GM21528 (cell line): ENCODE data around the gene NUP98.
A peak's percentile ranks its signal among the peaks of the same experiment; 100 is the strongest.
"Not testable (repeated sequence)": the region's sequence is repeated elsewhere in the genome, so short reads cannot be mapped to it uniquely, and the experiment has no call there.

Source experiments
- ATAC-seq: cut with Tn5 transposase; IDR thresholded peaks from one replicate; pipeline ENCODE4 v1.9.1; 2021; ENCODE audit warnings: mild to moderate bottlenecking, moderate library complexity; ENCODE audit not compliant: unreplicated experiment, low FRiP score

NUP98 gene

DNA sequence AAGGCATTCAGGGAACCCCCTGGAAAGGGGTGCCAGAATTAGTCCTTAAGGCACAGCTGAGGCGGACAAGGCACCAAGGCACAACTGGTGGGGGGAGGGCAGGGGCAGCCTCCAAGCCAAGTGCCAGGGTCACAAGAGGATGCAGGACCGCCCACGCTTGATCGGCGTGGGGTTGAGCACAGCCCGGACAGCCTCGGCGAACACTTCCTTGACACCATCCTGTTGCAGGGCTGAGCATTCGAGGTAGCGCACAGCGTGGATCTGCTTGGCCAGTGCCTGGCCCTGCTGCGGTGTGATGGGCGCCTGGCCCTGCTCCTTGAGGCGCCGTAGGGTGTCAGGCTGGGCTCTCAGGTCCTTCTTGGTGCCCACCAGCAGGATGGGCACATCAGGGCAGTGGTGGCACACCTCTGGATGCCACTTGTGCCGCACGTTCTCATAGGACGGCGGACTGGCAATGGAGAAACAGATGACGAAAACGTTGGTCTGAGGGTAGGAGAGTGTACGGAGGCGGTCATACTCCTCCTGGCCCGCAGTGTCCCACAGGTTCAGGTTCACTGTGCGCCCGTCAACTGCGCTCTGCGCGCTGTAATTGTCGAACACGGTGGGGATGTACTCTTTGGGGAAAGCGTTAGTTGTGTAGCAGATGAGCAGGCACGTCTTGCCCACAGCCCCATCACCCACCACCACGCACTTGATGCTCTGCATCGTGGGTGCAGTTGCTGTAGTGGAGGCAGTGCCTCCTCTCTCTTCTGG, 30.3 kb upstream of the NUP98 start:
- ATAC-seq = no peak

DNA sequence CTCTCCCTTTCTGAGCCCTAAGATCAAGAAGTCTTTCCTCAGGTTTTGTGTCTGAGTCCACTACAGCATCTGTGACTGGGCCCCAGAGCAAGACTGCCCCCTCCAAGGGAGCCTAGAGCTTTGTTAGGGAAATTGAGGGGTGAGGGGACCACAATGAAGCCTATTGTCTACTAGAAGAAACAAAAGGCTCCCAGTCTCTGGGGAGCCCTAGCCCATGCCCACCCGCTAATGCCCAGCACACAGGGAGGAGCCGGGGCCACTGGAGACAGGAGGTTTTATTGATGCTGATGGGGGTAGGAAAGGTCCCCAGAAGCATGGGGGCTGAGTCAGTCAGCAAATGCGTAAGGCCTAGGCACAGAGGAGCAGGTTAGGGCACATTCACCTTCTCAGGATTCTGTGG, 29.4 kb upstream of the NUP98 start:
- no peak for ATAC-seq

DNA sequence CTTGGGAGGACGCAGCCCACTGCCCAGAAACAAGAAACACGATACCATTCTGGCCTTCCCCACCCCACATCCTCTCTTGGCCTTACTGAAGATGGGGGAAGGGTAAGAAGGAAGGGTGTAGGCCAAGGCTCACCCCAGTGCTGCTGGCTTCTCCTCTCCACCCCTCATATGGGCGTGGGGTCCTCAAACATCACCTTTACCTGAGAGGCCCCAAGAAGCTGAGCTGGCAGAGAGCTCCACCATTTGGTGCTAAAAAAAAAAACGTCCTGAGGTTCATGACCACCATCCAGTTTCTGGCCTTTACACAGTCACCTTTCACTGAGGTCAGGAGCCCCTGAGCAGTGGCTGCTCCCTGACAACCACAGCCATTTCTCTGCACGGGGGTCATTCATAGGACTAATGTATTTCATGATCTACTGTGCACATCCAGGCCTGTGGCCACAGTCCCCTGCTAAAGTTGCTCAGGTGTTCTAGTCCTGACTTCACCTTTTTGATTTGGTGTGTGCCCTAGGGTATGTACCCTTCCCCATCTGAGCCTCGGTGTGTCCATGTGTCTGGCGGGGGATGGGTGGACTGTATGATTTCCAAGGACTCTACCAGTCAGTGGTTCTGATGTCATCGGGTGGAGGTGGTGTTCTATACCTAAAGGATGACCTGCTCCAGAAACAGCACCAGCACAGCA, 28.3 kb upstream of the NUP98 start:
- no peak for ATAC-seq

DNA sequence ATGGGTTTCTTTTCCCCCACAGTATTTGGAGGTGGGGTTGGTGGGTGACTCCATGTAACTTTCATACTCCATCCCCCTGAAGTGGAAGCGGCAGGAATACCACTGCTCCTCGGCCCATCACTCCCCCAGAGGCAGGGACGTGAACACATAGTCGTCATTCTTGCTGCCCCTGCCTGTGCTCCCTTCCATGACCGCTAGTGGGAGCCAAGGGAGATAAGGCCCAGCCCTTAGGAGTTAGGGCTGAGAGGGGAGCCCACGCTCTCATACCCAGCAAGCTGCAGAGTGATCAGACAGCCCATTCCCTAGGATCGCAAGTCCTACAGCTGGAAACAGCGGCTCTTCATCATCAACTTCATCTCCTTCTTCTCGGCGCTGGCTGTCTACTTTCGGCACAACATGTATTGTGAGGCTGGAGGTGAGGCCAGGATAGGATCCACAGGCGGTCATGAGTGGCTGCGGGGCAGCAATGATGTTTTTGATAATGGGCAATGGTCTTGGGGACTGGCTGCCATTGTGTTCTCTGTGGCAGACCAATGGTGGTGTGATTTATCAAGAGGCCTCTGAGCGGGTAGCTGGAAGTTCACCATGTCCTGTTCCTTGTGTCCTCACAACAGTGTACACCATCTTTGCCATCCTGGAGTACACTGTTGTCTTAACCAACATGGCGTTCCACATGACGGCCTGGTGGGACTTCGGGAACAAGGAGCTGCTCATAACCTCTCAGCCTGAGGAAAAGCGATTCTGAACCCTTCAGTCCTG, 27.5 kb upstream of the NUP98 start:
- ATAC-seq = peak; percentile 83

DNA sequence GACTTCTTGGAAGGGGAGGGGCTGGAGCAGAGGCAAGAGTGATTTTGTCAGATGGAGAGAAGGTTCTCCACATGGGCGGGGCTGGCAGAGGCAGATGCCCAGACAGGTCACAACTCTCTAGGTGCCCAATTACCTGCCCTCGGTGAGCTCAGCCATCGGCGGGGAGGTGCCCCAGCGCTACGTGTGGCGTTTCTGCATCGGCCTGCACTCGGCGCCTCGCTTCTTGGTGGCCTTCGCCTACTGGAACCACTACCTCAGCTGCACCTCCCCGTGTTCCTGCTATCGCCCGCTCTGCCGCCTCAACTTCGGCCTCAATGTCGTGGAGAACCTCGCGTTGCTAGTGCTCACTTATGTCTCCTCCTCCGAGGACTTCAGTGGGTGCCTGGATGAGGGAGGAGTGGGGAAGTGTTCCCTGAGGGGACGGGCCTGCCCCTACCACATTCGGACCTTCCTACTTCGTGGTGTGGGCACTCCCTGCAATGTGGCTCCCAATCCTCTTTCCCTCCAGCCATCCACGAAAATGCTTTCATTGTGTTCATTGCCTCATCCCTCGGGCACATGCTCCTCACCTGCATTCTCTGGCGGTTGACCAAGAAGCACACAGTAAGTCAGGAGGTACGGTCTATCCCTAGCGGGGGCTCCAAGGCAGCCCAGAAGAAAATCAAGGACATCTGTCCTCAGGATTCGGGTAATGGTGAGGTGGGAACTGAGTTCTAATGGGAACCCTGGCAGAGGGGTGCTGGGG, 26.6 kb upstream of the NUP98 start:
- ATAC-seq = no peak

DNA sequence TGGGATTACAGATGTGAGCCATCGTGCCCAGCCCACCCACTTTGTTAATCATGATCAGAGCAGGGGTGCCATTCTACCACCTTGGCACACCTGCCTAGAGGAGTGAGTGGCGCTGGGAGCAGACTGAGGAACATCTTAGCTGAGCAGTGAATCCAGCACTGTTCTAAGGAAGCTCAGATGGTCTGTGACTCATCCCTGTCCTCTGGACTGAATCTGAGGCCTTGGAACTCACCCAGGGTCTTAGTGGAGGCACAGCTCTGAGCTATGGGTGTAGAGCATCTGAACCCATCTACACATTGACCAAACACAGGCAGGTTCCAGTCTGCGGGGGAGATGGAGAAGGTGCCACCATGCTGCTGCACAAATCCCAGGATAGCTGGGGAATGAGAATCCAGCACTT, 25.9 kb upstream of the NUP98 start:
- no peak for ATAC-seq

DNA sequence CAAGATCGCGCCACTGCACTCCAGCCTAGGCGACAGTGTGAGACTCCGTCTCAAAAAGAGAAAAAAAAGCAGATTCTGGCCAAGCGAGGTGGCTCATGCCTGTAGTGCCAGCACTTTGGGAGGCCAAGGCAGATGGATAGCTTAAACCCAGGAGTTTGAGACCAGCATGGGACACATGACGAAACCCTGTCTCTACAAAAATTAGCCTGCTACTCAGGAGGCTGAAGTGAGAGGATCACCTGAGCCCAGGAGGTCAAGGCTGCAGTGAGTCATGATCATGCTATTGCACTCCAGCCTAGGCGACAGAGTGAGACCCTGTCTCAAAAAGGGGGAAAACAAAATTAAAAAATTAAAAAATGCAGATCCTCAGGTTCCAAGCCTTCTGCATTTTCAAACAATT, 25.0 kb upstream of the NUP98 start:
- no peak for ATAC-seq

DNA sequence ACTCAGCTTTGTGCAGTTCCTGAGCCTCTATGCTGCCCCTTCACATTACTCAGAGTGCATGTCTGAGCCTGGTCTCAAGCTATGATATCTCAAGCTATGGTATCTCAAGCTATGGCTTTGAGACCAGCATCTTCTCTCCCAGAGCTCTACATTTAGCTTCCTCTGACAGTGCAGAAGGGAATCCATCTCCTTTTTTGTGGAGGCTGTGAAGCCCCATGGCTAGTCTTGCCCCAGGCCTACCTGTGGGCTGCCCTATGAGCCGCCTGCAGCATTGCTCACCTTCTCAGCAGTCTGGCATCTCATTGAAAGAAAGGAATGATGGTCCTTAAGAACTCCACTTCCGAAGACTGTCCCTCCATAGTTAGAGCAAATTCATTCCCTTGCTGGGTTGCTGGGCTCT, 23.6 kb upstream of the NUP98 start:
- no peak for ATAC-seq

DNA sequence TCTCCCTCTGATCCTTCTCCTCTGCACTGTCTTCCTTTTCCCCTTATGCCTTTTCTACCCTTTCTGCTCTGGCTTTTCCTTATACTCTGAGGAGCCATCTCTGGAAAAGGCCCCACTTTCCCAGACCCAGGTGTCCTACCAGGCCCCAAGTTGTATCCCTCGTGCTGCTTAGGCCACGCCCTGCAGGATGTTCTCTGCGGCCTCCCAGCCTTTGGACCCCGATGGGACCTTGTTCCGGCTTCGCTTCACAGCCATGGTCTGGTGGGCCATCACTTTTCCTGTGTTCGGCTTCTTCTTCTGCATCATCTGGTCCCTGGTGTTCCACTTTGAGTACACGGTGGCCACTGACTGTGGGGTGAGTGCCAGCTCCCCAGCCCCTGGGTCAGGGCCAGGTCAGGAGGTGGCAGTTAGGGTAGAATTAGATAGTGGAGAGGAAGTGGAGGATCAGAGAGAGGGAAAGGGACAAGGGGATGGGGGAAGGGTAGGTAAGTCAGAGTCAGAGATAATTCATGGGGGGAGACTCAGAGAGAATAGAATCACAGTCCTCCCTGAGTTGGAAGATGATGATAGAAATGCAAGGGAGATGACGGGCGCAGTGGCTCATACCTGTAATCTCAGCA, 19.9 kb upstream of the NUP98 start:
- no peak for ATAC-seq

DNA sequence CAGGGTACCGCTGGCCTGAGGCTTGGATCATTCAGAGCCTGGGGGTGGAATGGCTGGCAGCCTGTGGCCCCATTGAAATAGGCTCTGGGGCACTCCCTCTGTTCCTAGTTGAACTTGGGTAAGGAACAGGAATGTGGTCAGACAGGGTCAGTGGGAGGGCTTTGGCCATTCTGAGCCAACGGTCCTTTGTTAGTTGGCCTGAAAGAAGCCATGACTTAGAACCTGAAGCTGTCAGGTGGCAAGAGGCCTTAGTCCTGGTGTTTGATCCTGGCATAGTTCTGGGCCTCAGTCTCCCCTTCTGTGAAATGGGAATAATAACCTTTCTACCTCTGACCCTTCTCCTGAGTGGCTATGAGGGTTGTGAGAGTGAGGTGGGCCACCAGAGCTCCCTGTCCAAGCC, 19.3 kb upstream of the NUP98 start:
- no peak for ATAC-seq

DNA sequence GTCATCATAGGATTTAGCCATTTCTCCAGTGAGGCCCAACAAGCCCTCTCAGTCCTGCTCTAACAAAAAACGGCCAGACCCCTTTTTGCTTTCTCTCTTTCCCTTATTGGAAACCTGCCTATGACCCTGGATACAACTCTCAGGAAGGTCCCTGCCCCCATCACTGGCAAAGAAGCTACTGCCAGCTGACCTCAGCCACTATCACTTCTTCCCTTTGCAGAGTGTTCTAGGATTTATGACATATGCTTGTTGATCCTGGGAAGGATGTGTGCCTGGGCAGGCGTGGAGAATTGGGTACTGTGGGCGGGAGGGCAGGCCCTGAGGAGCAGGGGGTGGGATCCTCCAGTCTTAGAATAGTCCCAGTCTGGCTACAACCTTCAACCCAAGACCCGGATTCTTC, 18.5 kb upstream of the NUP98 start:
- ATAC-seq = no peak

DNA sequence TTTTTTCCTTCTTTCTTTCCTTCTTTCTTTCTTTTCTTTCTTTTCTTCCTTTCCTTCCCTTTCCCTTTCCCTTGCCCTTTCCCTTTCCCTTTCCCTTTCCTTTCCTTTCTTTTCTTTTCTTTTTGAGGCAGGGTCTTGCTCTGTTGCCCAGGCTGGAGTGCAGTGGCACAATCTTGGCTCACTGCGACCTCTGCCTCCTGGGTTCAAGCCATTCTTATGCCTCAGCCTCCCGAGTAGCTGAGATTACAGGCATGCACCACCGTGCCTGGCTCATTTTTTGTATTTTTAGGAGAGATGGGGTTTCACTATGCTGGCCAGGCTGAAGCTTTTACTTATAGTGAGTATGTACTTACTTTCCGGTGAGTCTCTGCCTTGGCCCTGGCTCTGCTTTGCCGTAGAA, 17.5 kb upstream of the NUP98 start:
- ATAC-seq = not testable (repeated sequence)

DNA sequence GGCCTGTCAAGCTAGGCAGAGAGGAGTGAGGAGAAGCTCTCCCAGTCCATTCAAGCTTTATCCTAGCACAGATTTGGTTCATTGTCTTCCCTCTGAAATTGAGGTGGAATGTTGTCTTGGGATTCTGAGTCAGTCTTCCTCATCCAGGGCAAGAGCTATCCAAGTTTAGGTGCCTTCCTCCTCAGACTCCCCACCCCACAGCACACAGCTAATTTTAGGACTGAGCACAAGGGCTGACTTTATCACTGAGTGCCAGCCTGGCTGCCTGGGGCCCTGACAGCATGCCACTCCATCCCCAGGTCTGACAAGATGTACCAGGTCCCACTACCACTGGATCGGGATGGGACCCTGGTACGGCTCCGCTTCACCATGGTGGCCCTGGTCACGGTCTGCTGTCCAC, 13.6 kb upstream of the NUP98 start:
- ATAC-seq = no peak

DNA sequence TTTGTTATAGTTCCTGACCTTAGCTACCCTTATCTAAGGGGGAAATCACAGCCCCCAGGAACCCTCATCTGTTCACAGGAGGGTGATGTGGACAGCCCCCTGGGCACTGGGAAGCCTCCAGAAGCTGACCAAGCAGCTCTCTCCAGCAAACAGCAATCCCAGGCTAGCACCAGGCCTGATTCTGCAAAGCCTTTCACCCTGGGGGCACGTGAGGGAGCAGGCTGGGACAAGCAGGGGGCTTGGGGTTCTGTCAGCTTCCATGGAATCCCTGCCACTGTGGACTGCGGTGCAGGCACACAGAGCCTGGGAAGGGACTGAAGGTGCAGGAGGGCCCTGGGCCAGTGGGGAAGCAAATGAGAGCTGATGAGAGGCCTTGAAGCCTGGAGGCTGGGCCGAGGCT, 13.1 kb upstream of the NUP98 start:
- no peak for ATAC-seq

DNA sequence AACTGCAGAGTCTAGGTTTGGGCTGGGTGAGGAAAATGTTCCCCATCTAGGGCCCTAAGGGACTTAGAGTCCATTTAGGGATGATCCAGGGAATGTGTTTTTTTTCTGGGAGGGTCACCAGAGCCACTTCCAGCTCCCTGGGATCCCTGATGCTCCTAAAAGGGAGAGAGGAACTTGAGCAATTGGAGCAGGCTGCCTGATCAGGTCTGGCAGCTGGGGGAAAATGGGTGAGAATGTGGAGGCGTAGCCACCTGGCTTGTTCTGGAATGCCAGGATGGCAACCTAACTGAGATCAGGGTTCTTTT, 12.2 kb upstream of the NUP98 start:
- no peak for ATAC-seq

DNA sequence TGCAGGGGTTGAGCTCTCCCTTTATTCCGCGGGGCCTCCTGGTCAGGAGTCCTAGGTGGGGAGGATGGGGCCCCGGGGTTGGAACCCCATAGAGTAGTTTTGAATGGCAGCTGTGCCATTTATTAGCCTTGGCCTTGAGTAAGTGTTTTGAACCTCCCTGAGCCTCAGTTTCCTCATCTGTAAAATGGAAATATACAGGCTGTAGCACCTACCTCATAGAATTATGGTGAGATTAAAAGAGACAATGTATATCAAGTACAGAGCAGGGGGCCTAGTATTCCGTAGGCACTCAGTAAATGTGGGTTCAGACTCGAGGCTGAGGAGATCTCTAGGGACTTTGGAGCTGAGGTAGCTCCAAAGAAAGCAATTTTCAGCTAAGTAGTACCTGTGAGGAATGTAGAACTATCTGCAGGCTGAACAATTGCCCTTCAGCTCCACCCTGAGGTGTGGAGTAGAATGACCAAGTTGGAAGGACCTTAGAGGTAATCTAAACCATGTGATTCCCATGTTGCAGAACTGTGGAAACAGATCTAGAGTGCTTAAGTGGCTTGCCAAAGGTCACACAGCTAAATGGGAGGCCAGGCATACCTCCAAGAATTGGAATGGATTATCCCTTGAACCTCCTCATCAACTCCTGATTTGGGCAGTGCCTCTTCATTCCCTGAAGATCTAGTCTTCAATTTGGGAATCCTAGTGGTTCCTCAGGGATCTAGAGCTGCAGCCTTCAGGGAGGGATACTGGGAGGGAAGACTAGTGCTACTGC, 11.7 kb upstream of the NUP98 start:
- ATAC-seq = peak; percentile 25

DNA sequence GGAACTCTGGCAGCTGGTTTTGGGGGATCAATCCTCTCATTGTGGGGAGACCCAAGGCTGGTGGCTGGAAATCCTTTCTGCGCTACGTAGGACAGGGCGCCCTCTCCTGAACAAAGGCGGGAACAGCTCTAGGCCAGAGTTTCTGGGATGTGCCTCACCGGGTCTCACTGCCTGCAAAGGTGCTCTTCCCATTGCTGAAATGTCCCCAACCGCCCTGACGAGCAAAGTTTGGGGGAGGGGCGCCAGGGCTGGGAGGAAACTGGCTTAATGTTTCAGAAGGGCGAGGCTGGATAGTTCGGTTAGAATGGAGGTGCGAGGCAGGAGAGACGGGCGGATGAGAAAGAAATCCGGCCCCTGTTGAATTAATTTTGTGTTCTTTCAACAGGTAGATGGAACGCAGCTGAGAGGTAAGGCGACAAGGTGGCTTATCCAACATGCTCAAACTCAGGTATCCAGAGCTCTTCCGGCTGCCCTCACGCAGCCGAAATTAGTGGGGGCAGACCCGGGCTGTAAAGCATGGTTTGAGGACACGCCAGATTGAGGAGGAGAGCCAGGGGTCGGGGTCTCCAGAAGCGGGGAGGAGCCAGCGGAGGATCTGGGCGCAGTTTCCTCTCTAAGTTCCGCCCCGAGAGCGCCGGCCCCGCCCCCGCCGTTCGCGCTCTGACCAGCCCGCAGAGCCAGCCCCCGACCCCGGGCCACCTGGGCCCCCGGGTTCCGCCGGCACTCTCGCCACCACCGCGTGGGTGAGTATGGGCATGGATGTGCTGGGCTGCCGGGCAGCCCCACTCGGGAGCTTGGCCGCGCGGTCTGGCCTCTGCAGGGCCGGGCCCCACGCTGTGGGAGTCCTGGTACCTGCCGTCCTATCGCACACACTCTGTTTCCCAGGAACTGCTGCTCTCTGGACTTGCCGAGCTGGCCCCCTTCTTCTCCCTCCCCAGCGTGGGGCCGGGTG, 10.8 kb upstream of the NUP98 start, which contains the start of gene PGAP2:
PGAP2 (plus strand) TSS at position 652 of the 952 bp plus-strand sequence. CDS start 2,700 bp downstream, outside the sequence.
- ATAC-seq = peak; percentile 61

DNA sequence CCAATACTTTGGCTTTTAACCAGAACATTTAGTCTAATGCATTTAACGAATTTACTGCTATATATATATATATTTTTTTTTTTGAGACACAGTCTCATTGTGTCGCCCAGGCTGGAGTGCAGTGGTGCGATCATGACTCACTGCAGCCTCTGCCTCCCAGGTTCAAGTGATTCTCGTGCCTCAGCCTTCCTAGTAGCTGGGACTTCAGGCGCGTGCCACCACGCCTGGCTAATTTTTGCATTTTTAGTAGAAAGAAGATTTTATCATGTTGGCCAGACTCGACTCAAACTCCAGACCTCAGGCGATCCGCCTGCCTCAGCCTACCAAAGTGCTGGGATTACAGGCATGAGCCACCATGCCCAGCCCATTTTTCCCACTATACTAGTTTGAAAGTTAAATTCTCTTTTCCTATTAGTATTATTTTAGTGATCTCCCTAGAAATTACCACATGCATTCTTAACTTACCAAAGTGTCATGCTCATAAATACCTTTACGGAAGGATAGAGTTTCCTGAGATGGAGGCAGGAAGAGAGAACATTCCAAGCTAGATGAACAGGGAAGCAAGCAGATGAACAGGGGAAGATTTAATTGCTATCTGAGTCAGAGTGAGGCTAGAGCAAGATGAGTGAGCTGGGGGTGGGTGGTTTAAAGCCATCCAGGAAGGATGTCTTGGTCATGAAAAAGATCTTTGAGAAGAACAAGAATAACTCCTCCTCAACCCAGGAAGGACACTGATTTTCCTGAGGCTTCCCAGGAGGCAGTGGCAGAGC, 6.6 kb upstream of the NUP98 start:
- no peak for ATAC-seq
